CD4-positive, alpha-beta T cell treated with Interleukin-2 at 100 ng/mL for 4 hours (primary cell): ENCODE data around the gene TPCN2.

ENCODE experiments used
- DNase-seq: peaks from one replicate; pipeline ENCODE4 v3.0.0-alpha.2; 2020; ENCODE audit warnings: low spot score

Gene TPCN2

GRCh38 chr11:69167130-69167915 is 118.6 kb downstream of the TPCN2 start:
- DNase-seq, result no peak

GRCh38 chr11:69167916-69168691 is 119.4 kb downstream of the TPCN2 start:
- DNase-seq, result no peak

GRCh38 chr11:69169479-69169878 is 120.7 kb downstream of the TPCN2 start:
- DNase-seq, result no peak

GRCh38 chr11:69170704-69171103 is 122.0 kb downstream of the TPCN2 start:
- DNase-seq, result no peak

- DNase-seq, result no peak
Observed at GRCh38 chr11:69171476-69172240, 122.9 kb downstream of the TPCN2 start.

GRCh38 chr11:69172674-69173073 is 123.9 kb downstream of the TPCN2 start:
- DNase-seq, result no peak

- DNase-seq, result no peak
Observed at GRCh38 chr11:69173331-69173730, 124.6 kb downstream of the TPCN2 start.

- no peak for DNase-seq
Observed at GRCh38 chr11:69173925-69174581, 125.3 kb downstream of the TPCN2 start.

GRCh38 chr11:69174841-69175240 is 126.1 kb downstream of the TPCN2 start:
- no peak for DNase-seq

GRCh38 chr11:69178819-69179482 is 130.2 kb downstream of the TPCN2 start:
- DNase-seq, result no peak

- DNase-seq, result no peak
Observed at GRCh38 chr11:69180226-69180625, 131.5 kb downstream of the TPCN2 start.

GRCh38 chr11:69180726-69181125 is 132.0 kb downstream of the TPCN2 start:
- DNase-seq, result no peak

- DNase-seq, result no peak
Observed at GRCh38 chr11:69183613-69184012, 134.9 kb downstream of the TPCN2 start.
